Neural progenitor cell (in vitro differentiated cells): Measurements from ENCODE around the gene SEMA3B.

ENCODE experiments used
- EZH2 ChIP-seq: fragments of 200-600 bp; sonication (generic); IDR thresholded peaks from 2 replicates; pipeline ENCODE4 v1.6.1; 2017; ENCODE audit warnings: antibody characterized with exemption, mild to moderate bottlenecking, moderate library complexity
- EZH2phosphoT487 ChIP-seq: fragments of 200-600 bp; sonication (generic); IDR thresholded peaks from 2 replicates; pipeline ENCODE4 v1.6.1; 2017; ENCODE audit warnings: antibody characterized with exemption
- TF ChIP-seq, protein P1 (sequence below): fragments of 200-600 bp; sonication (generic); IDR thresholded peaks from 2 replicates; pipeline ENCODE4 v1.5.1; 2017; ENCODE audit warnings: antibody characterized with exemption, mild to moderate bottlenecking

DNA sequence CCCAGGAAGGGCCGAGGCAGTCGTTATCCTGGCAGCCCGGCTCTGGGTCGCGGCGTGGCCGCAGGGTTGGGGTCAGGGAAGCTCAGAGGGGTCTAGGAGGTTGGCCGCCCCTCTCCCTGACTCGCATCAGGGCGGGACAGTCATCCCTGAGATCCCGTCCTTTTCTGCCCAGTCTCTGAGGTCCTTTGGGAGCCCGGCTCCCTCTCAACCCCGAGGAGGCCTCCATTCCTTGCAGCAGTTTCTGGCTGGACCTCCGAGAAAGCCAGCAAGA, 53.1 kb downstream of the SEMA3B start:
- TF ChIP-seq EZH2 (no peak), EZH2phosphoT487 (no peak)
- TF ChIP-seq, protein P1, sequence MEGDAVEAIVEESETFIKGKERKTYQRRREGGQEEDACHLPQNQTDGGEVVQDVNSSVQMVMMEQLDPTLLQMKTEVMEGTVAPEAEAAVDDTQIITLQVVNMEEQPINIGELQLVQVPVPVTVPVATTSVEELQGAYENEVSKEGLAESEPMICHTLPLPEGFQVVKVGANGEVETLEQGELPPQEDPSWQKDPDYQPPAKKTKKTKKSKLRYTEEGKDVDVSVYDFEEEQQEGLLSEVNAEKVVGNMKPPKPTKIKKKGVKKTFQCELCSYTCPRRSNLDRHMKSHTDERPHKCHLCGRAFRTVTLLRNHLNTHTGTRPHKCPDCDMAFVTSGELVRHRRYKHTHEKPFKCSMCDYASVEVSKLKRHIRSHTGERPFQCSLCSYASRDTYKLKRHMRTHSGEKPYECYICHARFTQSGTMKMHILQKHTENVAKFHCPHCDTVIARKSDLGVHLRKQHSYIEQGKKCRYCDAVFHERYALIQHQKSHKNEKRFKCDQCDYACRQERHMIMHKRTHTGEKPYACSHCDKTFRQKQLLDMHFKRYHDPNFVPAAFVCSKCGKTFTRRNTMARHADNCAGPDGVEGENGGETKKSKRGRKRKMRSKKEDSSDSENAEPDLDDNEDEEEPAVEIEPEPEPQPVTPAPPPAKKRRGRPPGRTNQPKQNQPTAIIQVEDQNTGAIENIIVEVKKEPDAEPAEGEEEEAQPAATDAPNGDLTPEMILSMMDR: no peak
